HCT116 (cell line): Measurements from ENCODE around the gene FBXW8. TPM values are rescaled to one million over a fixed set of nuclear protein-coding genes. Genes with fewer than 3 reads are reported as not detected.

Source experiments
- ATAC-seq: fragments of 200-7000 bp; cut with Tn5 transposase; 2 replicates; pipeline ENCODE4 v1.9.1; 2020; ENCODE audit warnings: mild to moderate bottlenecking, moderate library complexity
- BruUV-seq: library from RNA; stranded (reverse); fragments of 400-500 nt; replicated peaks from 2 replicates; lab custom pipeline; 2021; lab: Mats Ljungman, UMichigan
- CTCF ChIA-PET: fragments of 300-600 bp; sonication (Branson Sonifier 250); formaldehyde crosslinking; loops from one replicate; lab custom pipeline; 2021; ENCODE audit warnings: antibody characterized with exemption; lab: Charles Lee
- POLR2A ChIA-PET: fragments of 300-600, 350-600 bp; sonication (Branson Sonifier 250); formaldehyde crosslinking; loops from one replicate; lab custom pipeline; 2021; ENCODE audit warnings: antibody characterized with exemption; lab: Charles Lee
- RAD21 ChIA-PET, 2 experiments: fragments of 300-600 bp; sonication (Branson Sonifier 250); formaldehyde crosslinking; loops; one replicate each; lab custom pipeline; 2023; ENCODE audit warnings: low total read pairs in 2 of 2; ENCODE audit not compliant: uncharacterized antibody in 2 of 2, unreplicated experiment in 2 of 2, low non-redundant PET in 1 of 2; lab: Charles Lee
- DNase-seq: peaks from one replicate; pipeline ENCODE4 v3.0.0-alpha.2; 2010; ENCODE audit warnings: low read depth, low spot score
- H2AFZ ChIP-seq: fragments of 200-600 bp; shearing (Covaris generic), sonication (generic); 2 replicates; pipeline ENCODE4 v1.6.1; 2017; ENCODE audit warnings: low read depth, mixed run types, mixed read lengths, antibody characterized with exemption, low read length; ENCODE audit not compliant: poor library complexity, severe bottlenecking
- H3K27ac ChIP-seq: 2 replicates; pipeline ENCODE4 v1.5.1; 2012; ENCODE audit warnings: low read depth, low read length
- H3K27me3 ChIP-seq: fragments of 200-600 bp; sonication (generic); 2 replicates; pipeline ENCODE4 v1.6.1; 2016; ENCODE audit warnings: mixed run types, low read length, mixed read lengths; ENCODE audit not compliant: insufficient read depth
- H3K36me3 ChIP-seq, 2 experiments: fragments of 200-500 bp in 1 of 2; fragments of 200-600 bp in 1 of 2; sonication (Bioruptor generic) in 1 of 2; sonication (generic) in 1 of 2; 2 replicates each; pipeline versions ENCODE4 v1.5.1 to v1.6.1; 2014 to 2016; ENCODE audit warnings: low read length in 2 of 2, inconsistent platforms in 1 of 2, mixed read lengths in 1 of 2, mixed run types in 1 of 2; ENCODE audit not compliant: insufficient read depth in 2 of 2, control insufficient read depth in 1 of 2
- H3K4me1 ChIP-seq, 2 experiments: fragments of 200-600 bp in 1 of 2; sonication (generic) in 1 of 2; 2 replicates each; pipeline versions ENCODE4 v1.5.1 to v1.6.1; 2012 to 2017; ENCODE audit warnings: low read length in 2 of 2, inconsistent platforms in 1 of 2, mild to moderate bottlenecking in 1 of 2, mixed read lengths in 1 of 2, mixed run types in 1 of 2, moderate library complexity in 1 of 2; ENCODE audit not compliant: insufficient read depth in 2 of 2, control insufficient read depth in 1 of 2
- H3K4me2 ChIP-seq: fragments of 200-600 bp; sonication (generic); 2 replicates; pipeline ENCODE4 v1.6.1; 2017; ENCODE audit warnings: mixed run types, low read length, mixed read lengths
- H3K4me3 ChIP-seq, 2 experiments: fragments of 200-600 bp in 1 of 2; sonication (generic) in 1 of 2; replicated peaks in 1 of 2; 2 replicates each; pipeline ENCODE4 v1.5.1; 2011 to 2016; ENCODE audit warnings: low read length in 2 of 2, control low read depth in 1 of 2, low read depth in 1 of 2, mild to moderate bottlenecking in 1 of 2, mixed read lengths in 1 of 2, mixed run types in 1 of 2
- H3K79me2 ChIP-seq: fragments of 200-600 bp; sonication (generic); 2 replicates; pipeline ENCODE4 v1.6.1; 2017; ENCODE audit warnings: mild to moderate bottlenecking, mixed run types, low read length, moderate library complexity, mixed read lengths; ENCODE audit not compliant: insufficient read depth
- H3K9ac ChIP-seq: fragments of 200-600 bp; sonication (generic); 2 replicates; pipeline ENCODE4 v1.6.1; 2016; ENCODE audit warnings: low read length, mixed read lengths
- H3K9me2 ChIP-seq: fragments of 200-600 bp; sonication (generic), shearing (Covaris generic); 2 replicates; pipeline ENCODE4 v1.6.1; 2017; ENCODE audit warnings: mixed run types, mild to moderate bottlenecking, moderate library complexity; ENCODE audit not compliant: insufficient read depth
- H3K9me3 ChIP-seq, 2 experiments: fragments of 200-500 bp in 1 of 2; fragments of 200-600 bp in 1 of 2; sonication (Bioruptor generic) in 1 of 2; sonication (generic) in 1 of 2; 2 replicates each; pipeline ENCODE4 v1.6.1; 2014 to 2017; ENCODE audit warnings: low read length in 2 of 2, mixed read lengths in 2 of 2, inconsistent platforms in 1 of 2, low read depth in 1 of 2, mild to moderate bottlenecking in 1 of 2, mixed run types in 1 of 2, moderate library complexity in 1 of 2; ENCODE audit not compliant: control insufficient read depth in 1 of 2, insufficient read depth in 1 of 2
- H4K20me1 ChIP-seq: fragments of 200-600 bp; sonication (generic), shearing (Covaris generic); 2 replicates; pipeline ENCODE4 v1.6.1; 2017; ENCODE audit warnings: mixed run types, mild to moderate bottlenecking, moderate library complexity; ENCODE audit not compliant: insufficient read depth
- EZH2phosphoT487 ChIP-seq: fragments of 200-600 bp; IDR thresholded peaks from 2 replicates; pipeline ENCODE4 v1.6.1; 2018; ENCODE audit warnings: antibody characterized with exemption, borderline replicate concordance
- POLR2AphosphoS5 ChIP-seq: IDR thresholded peaks from 2 replicates; pipeline ENCODE4 v1.6.1; 2011; ENCODE audit warnings: mild to moderate bottlenecking, low read depth, low read length, moderate library complexity
- RAD21 ChIP-seq: IDR thresholded peaks from 2 replicates; pipeline ENCODE4 v1.6.1; 2012; ENCODE audit warnings: low read depth, mild to moderate bottlenecking
- SIN3A ChIP-seq: IDR thresholded peaks from 2 replicates; pipeline ENCODE4 v1.6.1; 2012; ENCODE audit warnings: low read depth
- SP1 ChIP-seq: IDR thresholded peaks from 2 replicates; pipeline ENCODE4 v1.6.1; 2012; ENCODE audit warnings: low read depth
- intact Hi-C: fragments of 100-400 bp; cut with micrococcal nuclease; formaldehyde crosslinking; loops from 2 replicates; pipeline ENCODE4 v1.10.0; 2022
- total RNA-seq: library from RNA; stranded (reverse); gene quantifications from one replicate; pipeline ENCODE4 v1.2.1, GENCODE V29; 2021; ENCODE audit not compliant: unreplicated experiment
- TF ChIP-seq, protein P1 (sequence below), 3 experiments: fragments of 200-600 bp in 1 of 3; sonication (generic) in 1 of 3; IDR thresholded peaks in 2 of 3; conservative IDR thresholded peaks in 1 of 3; 2 replicates each; pipeline ENCODE4 v1.5.1; 2012 to 2017; ENCODE audit warnings: low read depth in 2 of 3, low read length in 2 of 3, antibody characterized with exemption in 1 of 3, borderline replicate concordance in 1 of 3, control low read depth in 1 of 3, mild to moderate bottlenecking in 1 of 3, mixed read lengths in 1 of 3, mixed run types in 1 of 3, moderate library complexity in 1 of 3; ENCODE audit not compliant: insufficient read depth in 1 of 3

Gene FBXW8
- total RNA-seq, 1 experiment from 2014 or later, result 14.6 TPM

DNA sequence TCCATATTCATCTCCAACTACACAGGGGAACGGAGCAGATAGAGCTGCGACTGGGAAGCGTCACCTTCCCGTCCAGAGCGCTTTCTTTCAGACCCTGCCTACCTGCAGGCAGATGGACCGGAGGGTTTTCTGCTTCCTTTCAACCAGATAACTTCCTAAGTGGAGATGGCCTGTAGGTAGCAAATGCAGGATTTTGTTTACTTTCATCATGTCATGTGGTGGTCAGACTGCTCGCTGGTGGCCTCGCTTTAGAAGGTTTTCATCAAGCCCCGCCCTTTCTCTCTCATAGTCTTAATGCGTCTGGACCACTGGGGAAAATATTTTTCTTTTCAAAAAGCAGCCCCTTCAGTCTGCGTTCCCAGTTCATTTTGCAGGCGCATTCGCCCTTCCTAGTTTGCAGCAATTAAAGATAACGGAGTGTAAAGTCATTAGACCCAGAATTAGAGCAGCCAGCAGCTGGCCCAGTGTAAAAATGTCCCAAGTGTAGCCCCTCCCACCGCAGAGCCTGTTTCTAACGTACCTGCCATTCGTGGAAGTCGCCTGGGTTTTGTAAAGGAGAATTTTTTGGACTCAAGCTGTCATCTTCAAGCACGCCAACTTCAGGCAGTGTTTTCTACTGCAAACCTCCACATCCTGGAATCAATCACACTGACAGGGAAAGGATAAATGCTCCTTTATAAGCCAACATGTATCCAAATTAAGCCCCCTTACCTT, 119.6 kb downstream of the FBXW8 start:
- Histone ChIP-seq H3K4me3 (no peak overlapping the region), H3K27me3 (no peaks in the 10 kb centered on the region), H4K20me1 (no peaks in the 10 kb centered on the region), H3K36me3 (no peaks in the 10 kb centered on the region), H3K27ac (no peak overlapping the region), H3K9ac (no peak overlapping the region), H3K9me3 (no peaks in the 10 kb centered on the region), H3K4me2 (no peak overlapping the region), H2AFZ (no peak overlapping the region), H3K9me2 (no peaks in the 10 kb centered on the region), H3K79me2 (no peaks in the 10 kb centered on the region), H3K4me1 (no peaks in the 10 kb centered on the region)
- POLR2A ChIA-PET, result interaction anchor here (0.5 to 0.6 kb wide), 2 partner anchors 74 to 87 kb away, joined by 3 to 4 read pairs; no protein-coding TSS in a partner anchor
- intact Hi-C loops, result no loop called here
- RAD21 ChIA-PET, result no interaction called here
- CTCF ChIA-PET, result no interaction called here
- no peak for ATAC-seq
- BruUV-seq, result no TSS peak
- DNase-seq, result no peak
- TF ChIP-seq, protein P1, sequence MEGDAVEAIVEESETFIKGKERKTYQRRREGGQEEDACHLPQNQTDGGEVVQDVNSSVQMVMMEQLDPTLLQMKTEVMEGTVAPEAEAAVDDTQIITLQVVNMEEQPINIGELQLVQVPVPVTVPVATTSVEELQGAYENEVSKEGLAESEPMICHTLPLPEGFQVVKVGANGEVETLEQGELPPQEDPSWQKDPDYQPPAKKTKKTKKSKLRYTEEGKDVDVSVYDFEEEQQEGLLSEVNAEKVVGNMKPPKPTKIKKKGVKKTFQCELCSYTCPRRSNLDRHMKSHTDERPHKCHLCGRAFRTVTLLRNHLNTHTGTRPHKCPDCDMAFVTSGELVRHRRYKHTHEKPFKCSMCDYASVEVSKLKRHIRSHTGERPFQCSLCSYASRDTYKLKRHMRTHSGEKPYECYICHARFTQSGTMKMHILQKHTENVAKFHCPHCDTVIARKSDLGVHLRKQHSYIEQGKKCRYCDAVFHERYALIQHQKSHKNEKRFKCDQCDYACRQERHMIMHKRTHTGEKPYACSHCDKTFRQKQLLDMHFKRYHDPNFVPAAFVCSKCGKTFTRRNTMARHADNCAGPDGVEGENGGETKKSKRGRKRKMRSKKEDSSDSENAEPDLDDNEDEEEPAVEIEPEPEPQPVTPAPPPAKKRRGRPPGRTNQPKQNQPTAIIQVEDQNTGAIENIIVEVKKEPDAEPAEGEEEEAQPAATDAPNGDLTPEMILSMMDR (IDR thresholded peaks at IDR 0.05 in 2 of 3, conservative IDR thresholded peaks at IDR 0.05 in 1 of 3; ENCODE audit: borderline replicate concordance in 1 of 3, insufficient read depth in 1 of 3, low read depth in 2 of 3, low read length in 2 of 3), result no peak
- TF ChIP-seq RAD21 (no peak), SP1 (no peak), SIN3A (no peak), POLR2AphosphoS5 (no peak), EZH2phosphoT487 (no peak)
